ENCODE data around the gene IKZF2. TPM values are rescaled to one million over a fixed set of nuclear protein-coding genes. Genes with fewer than 3 reads are reported as not detected.
A peak's percentile ranks its signal among the peaks of the same experiment; 100 is the strongest.

Gene IKZF2
- total RNA-seq, 1 donor from 2014 or later: 3.9 TPM

GRCh38 chr2:213172641-213173040 is 21.2 kb upstream of the IKZF2 start:
- H3K27ac ChIP-seq: peak overlapping the region; percentile 54 to 64
- H3K9me3 ChIP-seq: no peaks in the 10 kb centered on the region
- no peak for DNase-seq (ENCODE audit: low spot score in 2 of 2)
- H3K27me3 ChIP-seq: no peaks in the 10 kb centered on the region
- no peaks in the 10 kb centered on the region for H3K36me3 ChIP-seq
- intact Hi-C loops (cut with DNase I): no loop called here
- H3K4me1 ChIP-seq: peaks cover 0 to 3% of the 10 kb centered on the region in 2 donors
- TF ChIP-seq CTCF (IDR thresholded peaks at IDR 0.05): no peak
- H3K4me3 ChIP-seq: no peak overlapping the region

- Histone ChIP-seq H3K4me1 (peaks cover 0 to 3% of the 10 kb centered on the region in 2 donors), H3K36me3 (no peaks in the 10 kb centered on the region), H3K9me3 (no peaks in the 10 kb centered on the region), H3K27ac (no peak overlapping the region), H3K4me3 (no peak overlapping the region), H3K27me3 (no peaks in the 10 kb centered on the region)
- no peak for TF ChIP-seq CTCF (IDR thresholded peaks at IDR 0.05)
- DNase-seq (ENCODE audit: low spot score in 2 of 2): no peak
- intact Hi-C loops (cut with DNase I): no loop called here
Measured at GRCh38 chr2:213171147-213171546, 19.7 kb upstream of the IKZF2 start.

GRCh38 chr2:213167271-213167930 is 16.0 kb upstream of the IKZF2 start:
- TF ChIP-seq CTCF (IDR thresholded peaks at IDR 0.05): no peak
- no peaks in the 10 kb centered on the region for H3K9me3 ChIP-seq
- no peak for DNase-seq (ENCODE audit: low spot score in 2 of 2)
- no peaks in the 10 kb centered on the region for H3K27me3 ChIP-seq
- intact Hi-C loops (cut with DNase I): no loop called here
- H3K27ac ChIP-seq: no peak overlapping the region
- H3K36me3 ChIP-seq: no peaks in the 10 kb centered on the region
- no peak overlapping the region for H3K4me3 ChIP-seq
- peaks cover 0 to 3% of the 10 kb centered on the region in 2 donors for H3K4me1 ChIP-seq

DNA sequence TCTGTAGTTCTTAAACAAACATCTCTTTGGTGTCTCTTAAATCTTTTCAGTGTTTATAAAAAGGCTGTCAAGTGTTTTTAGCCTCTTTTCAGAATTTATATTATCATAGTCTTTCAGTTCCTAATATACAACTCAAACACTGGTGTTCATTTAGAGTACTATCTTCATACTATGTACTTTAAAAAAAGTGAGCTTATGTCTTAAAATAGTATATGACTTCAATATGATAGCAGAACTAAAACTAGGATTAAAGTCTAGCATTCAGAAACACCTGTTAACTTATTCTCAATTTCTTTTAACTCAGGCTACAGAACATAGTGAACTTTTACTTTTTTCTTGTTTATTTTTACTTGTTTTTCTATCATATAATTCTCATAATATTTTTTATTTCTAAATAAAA is 14.7 kb upstream of the IKZF2 start:
- TF ChIP-seq CTCF (IDR thresholded peaks at IDR 0.05): no peak
- DNase-seq (ENCODE audit: low spot score in 2 of 2): no peak
- no peak overlapping the region for H3K27ac ChIP-seq
- no peaks in the 10 kb centered on the region for H3K36me3 ChIP-seq
- intact Hi-C loops (cut with DNase I): no loop called here
- peaks cover 0 to 5% of the 10 kb centered on the region in 2 donors for H3K4me1 ChIP-seq
- no peaks in the 10 kb centered on the region for H3K27me3 ChIP-seq
- H3K4me3 ChIP-seq: no peak overlapping the region
- no peaks in the 10 kb centered on the region for H3K9me3 ChIP-seq

- DNase-seq (ENCODE audit: low spot score in 2 of 2): no peak
- no peaks in the 10 kb centered on the region for H3K27me3 ChIP-seq
- intact Hi-C loops (cut with DNase I): no loop called here
- H3K36me3 ChIP-seq: no peaks in the 10 kb centered on the region
- H3K27ac ChIP-seq: no peak overlapping the region
- H3K4me1 ChIP-seq: peaks cover 0 to 5% of the 10 kb centered on the region in 2 donors
- TF ChIP-seq CTCF (IDR thresholded peaks at IDR 0.05): no peak
- H3K4me3 ChIP-seq: no peak overlapping the region
- no peaks in the 10 kb centered on the region for H3K9me3 ChIP-seq
Measured at GRCh38 chr2:213164263-213164662, 12.9 kb upstream of the IKZF2 start.
